ENCODE data around the gene MAP2K6. TPM values are rescaled to one million over a fixed set of nuclear protein-coding genes. Genes with fewer than 3 reads are reported as not detected.

MAP2K6 gene
- total and polyA plus RNA-seq, 2 of the 8 experiments (the other 6 are each of a cell fraction or from before 2014, with no cell fraction given), result 11.0 to 44.1 TPM

DNA sequence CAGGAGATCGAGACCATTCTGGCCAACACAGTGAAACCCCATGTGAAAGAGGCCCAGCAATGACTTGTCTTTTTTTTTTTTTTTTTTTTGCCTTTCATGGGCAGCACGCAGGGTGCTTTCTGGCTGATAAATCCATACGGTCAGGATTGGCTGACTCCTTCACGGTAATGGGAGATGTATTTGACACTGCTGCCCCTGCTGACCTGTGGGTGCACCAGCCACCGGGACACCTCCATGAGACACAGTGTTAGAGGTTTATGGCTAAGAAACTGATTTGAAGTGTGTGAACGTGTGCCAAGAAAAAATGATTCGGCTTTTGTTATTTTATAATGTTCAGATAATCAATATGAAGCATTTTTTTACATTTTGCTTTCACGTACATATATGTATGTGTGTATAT lies 48.4 kb downstream of the MAP2K6 start:
- Histone ChIP-seq H2BK12ac (ENCODE audit: low read depth, low read length) (0 out of 2 replicates have a peak overlapping the region, but pooled peaks have one; percentile 10), H3K4me3 (ENCODE audit: extremely low read depth in 1 of 4, insufficient read depth in 2 of 4, low read depth in 3 of 4, low read length in 4 of 4) (no peak overlapping the region), H2BK20ac (ENCODE audit: low read length) (no peak overlapping the region), H4K91ac (replicated peaks; ENCODE audit: insufficient read length, low read length) (no peak overlapping the region), H2AFZ (ENCODE audit: low read length) (no peak overlapping the region), H3K27ac (ENCODE audit: low read depth, low read length) (no peak overlapping the region), H3K79me2 (ENCODE audit: control insufficient read depth in 1 of 2, insufficient read depth in 2 of 2, low read length in 2 of 2) (peaks cover 0 to 3% of the 10 kb centered on the region in 2 experiments; a peak in 1 of 4 replicates), H3K14ac (ENCODE audit: insufficient read length) (no peak overlapping the region), H3K9ac (replicated peaks in 1 of 4; ENCODE audit: extremely low read depth in 1 of 4, low read depth in 3 of 4, low read length in 3 of 4) (no peak overlapping the region), H3K23me2 (ENCODE audit: low read depth, low read length) (no peaks in the 10 kb centered on the region), H2AK5ac (ENCODE audit: low read depth, low read length) (no peak overlapping the region), H3K9me3 (ENCODE audit: insufficient read depth in 2 of 2, low read depth in 1 of 2, low read length in 1 of 2) (no peaks in the 10 kb centered on the region), H2BK5ac (ENCODE audit: low read depth, low read length) (no peak overlapping the region), H3K56ac (replicated peaks; ENCODE audit: insufficient read length, low read depth, low read length) (no peak overlapping the region), H2BK120ac (replicated peaks; ENCODE audit: low read depth, low read length) (no peak overlapping the region), H3K4ac (replicated peaks; ENCODE audit: insufficient read length, low read depth, low read length) (no peak overlapping the region), H3K36me3 (ENCODE audit: control insufficient read depth in 2 of 4, insufficient read depth in 4 of 4, low read length in 3 of 4) (no peaks in the 10 kb centered on the region), H3K27me3 (replicated peaks in 1 of 4; ENCODE audit: control insufficient read depth in 3 of 4, extremely low read depth in 1 of 4, insufficient read depth in 3 of 4, low read length in 3 of 4) (no peaks in the 10 kb centered on the region), H4K8ac (ENCODE audit: extremely low read depth, insufficient read depth, low read length) (no peak overlapping the region), H3K4me2 (ENCODE audit: insufficient read depth in 1 of 2, low read depth in 2 of 2, low read length in 2 of 2) (no peak overlapping the region), H2BK15ac (ENCODE audit: low read length) (no peak overlapping the region), H4K5ac (ENCODE audit: insufficient read length, low read depth, low read length) (no peak overlapping the region), H3K23ac (ENCODE audit: insufficient read length) (no peak overlapping the region), H4K20me1 (replicated peaks in 1 of 2; ENCODE audit: control insufficient read depth in 1 of 2, insufficient read depth in 2 of 2, low read length in 2 of 2) (peaks cover 0 to 3% of the 10 kb centered on the region in 2 experiments), H3K4me1 (replicated peaks in 1 of 4; ENCODE audit: control insufficient read depth in 3 of 4, insufficient read depth in 4 of 4, low read length in 3 of 4) (peaks cover 5 to 32% (median 17%) of the 10 kb centered on the region in 4 experiments; a peak in 5 of 7 replicates), H3K79me1 (ENCODE audit: low read depth, low read length) (peaks cover 2% of the 10 kb centered on the region; the same call in 1 of the 2 replicates), H3K18ac (ENCODE audit: extremely low read depth, low read length) (no peak overlapping the region)
- DNase-seq (ENCODE audit: low read depth in 1 of 2, low spot score in 2 of 2) (no peak), FAIRE-seq (no peak)
- TF ChIP-seq SIN3A (conservative IDR thresholded peaks at IDR 0.05 in 1 of 2, IDR thresholded peaks at IDR 0.05 in 1 of 2; ENCODE audit: low read depth in 1 of 2, low read length in 2 of 2), result no peak
- TF ChIP-seq CTCF (IDR thresholded peaks at IDR 0.05; ENCODE audit: control extremely low read depth in 1 of 3, insufficient read depth in 1 of 3, low read depth in 1 of 3, low read length in 3 of 3), result peak in 2 of 3 experiments; percentile 33; a peak in 2 of 4 replicates
- TF ChIP-seq BACH1 (IDR thresholded peaks at IDR 0.05; ENCODE audit: low read length), result no peak
- no peak for TF ChIP-seq POU5F1 (IDR thresholded peaks at IDR 0.05; ENCODE audit: low read depth, low read length)
- TF ChIP-seq CHD2 (IDR thresholded peaks at IDR 0.05; ENCODE audit: low read length), result no peak
- TF ChIP-seq, protein P1, sequence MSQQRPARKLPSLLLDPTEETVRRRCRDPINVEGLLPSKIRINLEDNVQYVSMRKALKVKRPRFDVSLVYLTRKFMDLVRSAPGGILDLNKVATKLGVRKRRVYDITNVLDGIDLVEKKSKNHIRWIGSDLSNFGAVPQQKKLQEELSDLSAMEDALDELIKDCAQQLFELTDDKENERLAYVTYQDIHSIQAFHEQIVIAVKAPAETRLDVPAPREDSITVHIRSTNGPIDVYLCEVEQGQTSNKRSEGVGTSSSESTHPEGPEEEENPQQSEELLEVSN (IDR thresholded peaks at IDR 0.05), result no peak
- no peak for TF ChIP-seq BRCA1 (IDR thresholded peaks at IDR 0.05; ENCODE audit: low read depth, low read length)
- no peak for TF ChIP-seq GABPA (IDR thresholded peaks at IDR 0.05; ENCODE audit: borderline replicate concordance, insufficient read depth, low read length)
- TF ChIP-seq RAD21 (IDR thresholded peaks at IDR 0.05 in 1 of 2, conservative IDR thresholded peaks at IDR 0.05 in 1 of 2; ENCODE audit: low read depth in 2 of 2, low read length in 2 of 2), result peak; percentile 37 to 54
- TF ChIP-seq SIX5 (IDR thresholded peaks at IDR 0.05; ENCODE audit: low read depth, low read length), result no peak
- POLR2A ChIA-PET (ENCODE audit: partially characterized antibody), result no interaction called here
- WGBS, 2 experiments (ENCODE audit: extremely low coverage in 1 of 2, insufficient coverage in 1 of 2, insufficient read length in 1 of 2, insufficient replicate concordance in 2 of 2, low coverage in 1 of 2, low lambda C conversion rate in 2 of 2, missing lambda C conversion rate in 1 of 2), result 86% methylated on average over 8 of the region's 8 CpGs; no CpG with 5 or more reads in 1 of the 2 experiments
- CTCF ChIA-PET (ENCODE audit: partially characterized antibody), result interaction anchor here (0.6 to 1.8 kb wide), 6 partner anchors 30 to 73 kb away, joined by 3 to 6 read pairs (median 4); partner anchors contain the start of gene MAP2K6

All from H1 (cell line).